ENCODE data around the gene NPTN.
A peak's percentile ranks its signal among the peaks of the same experiment; 100 is the strongest.
"Not testable (repeated sequence)": the region's sequence is repeated elsewhere in the genome, so short reads cannot be mapped to it uniquely, and the experiment has no call there.

Gene NPTN

GRCh38 chr15:73570355-73571032 lies 62.7 kb downstream of the NPTN start:
- DNase-seq: no peak

GRCh38 chr15:73569361-73569760 lies 63.8 kb downstream of the NPTN start:
- no peak for DNase-seq

GRCh38 chr15:73568564-73569280 lies 64.5 kb downstream of the NPTN start:
- DNase-seq: no peak

- DNase-seq: no peak
Measured at GRCh38 chr15:73567020-73567419, 66.2 kb downstream of the NPTN start.

GRCh38 chr15:73564255-73564654 lies 68.9 kb downstream of the NPTN start:
- no peak for DNase-seq

- peak; percentile 73 for DNase-seq
Measured at GRCh38 chr15:73560501-73561117, 72.6 kb downstream of the NPTN start.

- no peak for DNase-seq
Measured at GRCh38 chr15:73558529-73558928, 74.7 kb downstream of the NPTN start.

GRCh38 chr15:73555080-73555479 lies 78.1 kb downstream of the NPTN start:
- DNase-seq: no peak

- no peak for DNase-seq
Measured at GRCh38 chr15:73550190-73550589, 83.0 kb downstream of the NPTN start.

- not testable (repeated sequence) for DNase-seq
Measured at GRCh38 chr15:73548925-73549324, 84.3 kb downstream of the NPTN start.

- DNase-seq: no peak
Measured at GRCh38 chr15:73541479-73541878, 91.7 kb downstream of the NPTN start.

- DNase-seq: no peak
Measured at GRCh38 chr15:73540161-73540560, 93.0 kb downstream of the NPTN start.

- no peak for DNase-seq
Measured at GRCh38 chr15:73539212-73540128, 93.7 kb downstream of the NPTN start.

GRCh38 chr15:73538563-73539211 lies 94.5 kb downstream of the NPTN start:
- no peak for DNase-seq

GRCh38 chr15:73538123-73538522 lies 95.1 kb downstream of the NPTN start:
- DNase-seq: no peak

- DNase-seq: no peak
Measured at GRCh38 chr15:73530649-73531048, 102.5 kb downstream of the NPTN start.

- DNase-seq: no peak
Measured at GRCh38 chr15:73527598-73527997, 105.6 kb downstream of the NPTN start.

- no peak for DNase-seq
Measured at GRCh38 chr15:73524919-73525318, 108.3 kb downstream of the NPTN start.

- no peak for DNase-seq
Measured at GRCh38 chr15:73522011-73522410, 111.2 kb downstream of the NPTN start.

- no peak for DNase-seq
Measured at GRCh38 chr15:73518876-73519733, 114.1 kb downstream of the NPTN start.

- no peak for DNase-seq
Measured at GRCh38 chr15:73518180-73518862, 114.9 kb downstream of the NPTN start.
